GM10266 (cell line): ENCODE measurements around the gene PPP1R36.
"Not testable (repeated sequence)": the region's sequence is repeated elsewhere in the genome, so short reads cannot be mapped to it uniquely, and the experiment has no call there.

Experiments used
- DNase-seq: peaks from one replicate; pipeline ENCODE4 v3.0.0; 2012; ENCODE audit errors: extremely low spot score
- TF ChIP-seq, protein P1 (sequence below): IDR thresholded peaks from 2 replicates; pipeline ENCODE4 v1.5.1; 2012; ENCODE audit warnings: mild to moderate bottlenecking, low read depth; ENCODE audit not compliant: control insufficient read depth, insufficient read depth; ENCODE audit errors: missing control alignments

PPP1R36 gene

DNA sequence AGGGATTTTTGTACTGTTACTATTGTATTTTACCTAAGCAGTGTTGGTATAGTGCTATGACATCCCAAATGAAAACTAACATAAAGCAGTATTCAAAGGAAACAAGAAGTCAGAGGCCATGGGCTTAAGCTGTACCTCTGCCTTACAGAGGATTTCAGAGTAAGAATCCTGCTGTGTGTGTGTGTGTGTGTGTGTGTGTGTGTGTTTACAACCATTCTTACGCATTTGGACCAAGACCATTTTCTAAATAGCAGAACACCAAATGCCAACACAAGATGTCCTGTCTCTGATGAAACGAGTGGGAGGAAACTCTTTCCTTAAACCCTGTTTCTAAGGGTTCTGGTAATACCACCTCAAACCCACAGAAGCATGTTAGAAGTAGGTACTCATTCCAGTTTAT, 64.4 kb downstream of the PPP1R36 start:
- DNase-seq, result no peak
- TF ChIP-seq, protein P1, sequence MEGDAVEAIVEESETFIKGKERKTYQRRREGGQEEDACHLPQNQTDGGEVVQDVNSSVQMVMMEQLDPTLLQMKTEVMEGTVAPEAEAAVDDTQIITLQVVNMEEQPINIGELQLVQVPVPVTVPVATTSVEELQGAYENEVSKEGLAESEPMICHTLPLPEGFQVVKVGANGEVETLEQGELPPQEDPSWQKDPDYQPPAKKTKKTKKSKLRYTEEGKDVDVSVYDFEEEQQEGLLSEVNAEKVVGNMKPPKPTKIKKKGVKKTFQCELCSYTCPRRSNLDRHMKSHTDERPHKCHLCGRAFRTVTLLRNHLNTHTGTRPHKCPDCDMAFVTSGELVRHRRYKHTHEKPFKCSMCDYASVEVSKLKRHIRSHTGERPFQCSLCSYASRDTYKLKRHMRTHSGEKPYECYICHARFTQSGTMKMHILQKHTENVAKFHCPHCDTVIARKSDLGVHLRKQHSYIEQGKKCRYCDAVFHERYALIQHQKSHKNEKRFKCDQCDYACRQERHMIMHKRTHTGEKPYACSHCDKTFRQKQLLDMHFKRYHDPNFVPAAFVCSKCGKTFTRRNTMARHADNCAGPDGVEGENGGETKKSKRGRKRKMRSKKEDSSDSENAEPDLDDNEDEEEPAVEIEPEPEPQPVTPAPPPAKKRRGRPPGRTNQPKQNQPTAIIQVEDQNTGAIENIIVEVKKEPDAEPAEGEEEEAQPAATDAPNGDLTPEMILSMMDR, result no peak

DNA sequence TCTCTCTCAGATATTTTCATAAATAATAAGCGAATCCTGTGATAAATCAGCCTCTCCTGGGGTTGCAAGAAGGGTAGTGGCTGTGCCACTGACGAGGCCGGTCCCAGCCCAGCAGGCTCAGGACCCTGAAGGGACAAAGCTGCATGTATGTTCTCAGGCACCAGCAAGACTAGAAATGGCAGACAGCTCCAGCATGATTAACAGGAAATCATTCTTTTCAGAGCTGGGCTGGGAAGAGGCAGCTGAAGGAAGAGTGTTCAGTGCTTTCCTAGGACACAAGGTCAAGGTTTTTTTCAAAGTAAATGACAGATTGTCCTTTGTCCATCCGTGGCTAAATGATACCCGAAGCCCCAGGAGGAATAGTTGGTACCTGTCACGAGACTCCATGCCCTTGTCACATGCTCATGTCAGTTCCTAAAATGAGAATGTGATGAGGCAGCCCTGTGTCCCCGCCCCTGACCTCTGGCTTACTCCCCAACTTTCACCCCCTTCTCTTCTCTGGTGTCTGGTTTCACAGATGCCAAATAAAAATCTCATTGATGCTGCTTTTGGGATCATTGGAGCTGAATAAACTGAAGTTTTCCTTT, 65.1 kb downstream of the PPP1R36 start:
- DNase-seq, result no peak
- TF ChIP-seq, protein P1, result no peak

DNA sequence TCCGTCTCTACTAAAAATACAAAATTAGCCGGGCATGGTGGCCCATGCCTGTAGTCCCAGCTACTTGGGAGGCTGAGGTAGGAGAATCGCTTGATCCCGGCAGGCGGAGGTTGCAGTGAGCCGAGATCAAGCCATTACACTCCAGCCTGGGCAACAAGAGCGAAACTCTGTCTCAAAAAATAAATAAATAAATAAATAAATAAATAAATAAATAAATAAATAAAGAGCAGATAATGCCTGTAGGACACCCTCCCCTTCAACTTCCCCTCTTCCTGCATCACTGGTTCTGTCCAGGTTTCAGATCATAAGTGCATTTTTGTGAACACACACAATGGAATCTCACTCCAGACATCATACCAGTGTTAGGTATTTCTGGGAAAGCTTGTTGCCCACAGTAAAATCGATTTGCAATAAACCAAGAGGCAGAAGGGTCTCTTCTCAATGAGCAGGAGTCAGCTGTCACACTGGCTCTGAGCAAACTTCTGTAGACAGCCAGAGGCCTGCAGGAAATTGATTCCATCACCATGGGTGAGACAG, 68.2 kb downstream of the PPP1R36 start:
- DNase-seq, result not testable (repeated sequence)

DNA sequence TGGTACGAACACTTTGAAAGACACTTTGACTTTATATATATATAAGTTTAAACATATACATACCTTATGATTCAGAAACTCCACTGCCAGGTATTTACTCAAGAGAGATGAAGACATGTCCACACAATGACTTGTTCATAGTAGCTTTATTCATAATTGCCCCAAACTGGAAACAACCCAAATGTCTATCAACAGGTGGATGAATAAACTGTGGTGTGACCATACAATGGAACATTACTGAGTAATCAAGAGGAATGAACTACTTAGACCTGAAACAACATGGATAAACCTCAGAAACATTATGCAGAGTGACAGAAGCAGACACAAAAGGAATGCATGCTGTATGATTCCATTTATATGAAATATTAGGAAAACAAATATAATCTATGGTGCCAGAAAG, 71.1 kb downstream of the PPP1R36 start:
- TF ChIP-seq, protein P1, result no peak
- no peak for DNase-seq

- TF ChIP-seq, protein P1, result no peak
- no peak for DNase-seq
Observed at GRCh38 chr14:64623554-64624165, 73.9 kb downstream of the PPP1R36 start.

- TF ChIP-seq, protein P1, result no peak
- no peak for DNase-seq
Observed at GRCh38 chr14:64625386-64626232, 75.8 kb downstream of the PPP1R36 start.

GRCh38 chr14:64628940-64629408, 79.2 kb downstream of the PPP1R36 start:
- DNase-seq, result no peak
- TF ChIP-seq, protein P1, result no peak
